Memory B cell (primary cell): ENCODE measurements around the gene HS3ST4.

ENCODE experiments used
- ATAC-seq: fragments of 150-1000 bp; cut with Tn5 transposase; 2 replicates; pipeline ENCODE4 v1.10.0; 2021; ENCODE audit warnings: low read depth, mild to moderate bottlenecking, moderate library complexity
- DNase-seq, 2 donors: peaks; one replicate each; pipeline ENCODE4 v3.0.0; 2022; ENCODE audit warnings: low spot score in 2 of 2
- H3K27ac Mint-ChIP-seq: one replicate; pipeline ENCODE4 v1.8.0; 2022; ENCODE audit warnings: mild to moderate bottlenecking, moderate library complexity, mixed read lengths
- H3K27me3 Mint-ChIP-seq: one replicate; pipeline ENCODE4 v1.8.0; 2022; ENCODE audit warnings: mixed read lengths
- H3K36me3 Mint-ChIP-seq: one replicate; pipeline ENCODE4 v1.8.0; 2022; ENCODE audit warnings: mild to moderate bottlenecking, mixed read lengths
- H3K4me1 Mint-ChIP-seq: one replicate; pipeline ENCODE4 v1.8.0; 2022; ENCODE audit warnings: mixed read lengths
- H3K4me3 Mint-ChIP-seq: one replicate; pipeline ENCODE4 v1.8.0; 2022; ENCODE audit warnings: mild to moderate bottlenecking, moderate library complexity, mixed read lengths
- H3K9me3 Mint-ChIP-seq: one replicate; pipeline ENCODE4 v1.8.0; 2022; ENCODE audit warnings: mixed read lengths

The HS3ST4 gene

GRCh38 chr16:26175944-26176343 is 484.2 kb downstream of the HS3ST4 start:
- Mint-ChIP-seq H3K27ac (no peak overlapping the region), H3K4me3 (no peak overlapping the region), H3K27me3 (no peaks in the 10 kb centered on the region), H3K4me1 (no peaks in the 10 kb centered on the region), H3K9me3 (peaks cover 5% of the 10 kb centered on the region), H3K36me3 (no peaks in the 10 kb centered on the region)
- DNase-seq (no peak), ATAC-seq (no peak)

- Mint-ChIP-seq H3K9me3 (peaks cover 10% of the 10 kb centered on the region), H3K27me3 (no peaks in the 10 kb centered on the region), H3K27ac (no peak overlapping the region), H3K4me1 (no peaks in the 10 kb centered on the region), H3K4me3 (no peak overlapping the region), H3K36me3 (no peaks in the 10 kb centered on the region)
- DNase-seq (no peak), ATAC-seq (no peak)
Measured at GRCh38 chr16:26177438-26177837, 485.7 kb downstream of the HS3ST4 start.

GRCh38 chr16:26178298-26178697 is 486.5 kb downstream of the HS3ST4 start:
- Mint-ChIP-seq H3K27me3 (no peaks in the 10 kb centered on the region), H3K36me3 (no peaks in the 10 kb centered on the region), H3K4me3 (no peak overlapping the region), H3K4me1 (no peaks in the 10 kb centered on the region), H3K9me3 (peaks cover 10% of the 10 kb centered on the region), H3K27ac (no peak overlapping the region)
- ATAC-seq (no peak), DNase-seq (no peak)

- no peak overlapping the region for H3K4me3 Mint-ChIP-seq
- H3K9me3 Mint-ChIP-seq = peaks cover 7% of the 10 kb centered on the region
- no peaks in the 10 kb centered on the region for H3K4me1 Mint-ChIP-seq
- peaks cover 5% of the 10 kb centered on the region for H3K27me3 Mint-ChIP-seq
- DNase-seq (no peak), ATAC-seq (no peak)
- no peak overlapping the region for H3K27ac Mint-ChIP-seq
- H3K36me3 Mint-ChIP-seq = no peaks in the 10 kb centered on the region
Measured at GRCh38 chr16:26186091-26186615, 494.4 kb downstream of the HS3ST4 start.
